Muscle of leg (tissue), 11 donors: ENCODE results near the gene SERTAD4. TPM values are rescaled to one million over a fixed set of nuclear protein-coding genes. Genes with fewer than 3 reads are reported as not detected.

Experiments
- DNase-seq: peaks from one replicate; pipeline ENCODE4 v3.0.0; 2013
- H3K27ac ChIP-seq: one replicate; pipeline ENCODE4 v1.5.1; 2013; ENCODE audit warnings: mild to moderate bottlenecking, low read length, control low read depth
- H3K27me3 ChIP-seq: one replicate; pipeline ENCODE4 v1.6.1; 2013; ENCODE audit warnings: low read length; ENCODE audit not compliant: control insufficient read depth, insufficient read depth
- H3K36me3 ChIP-seq: one replicate; pipeline ENCODE4 v1.6.1; 2013; ENCODE audit warnings: low read length; ENCODE audit not compliant: control insufficient read depth, insufficient read depth
- H3K4me1 ChIP-seq: one replicate; pipeline ENCODE4 v1.6.1; 2013; ENCODE audit warnings: low read length; ENCODE audit not compliant: control insufficient read depth, insufficient read depth
- H3K4me3 ChIP-seq: one replicate; pipeline ENCODE4 v1.5.1; 2013; ENCODE audit warnings: low read length, control low read depth
- H3K9me3 ChIP-seq: replicated peaks from 2 replicates; pipeline ENCODE4 v1.6.1; 2013; ENCODE audit warnings: low read depth, low read length; ENCODE audit not compliant: control insufficient read depth
- WGBS: methylation state at CpG from one replicate; pipeline ENCODE4 v1.1.5; 2013; ENCODE audit warnings: missing lambda C conversion rate; ENCODE audit not compliant: insufficient coverage; 5-methylcytosine and 5-hydroxymethylcytosine counted together
- polyA plus RNA-seq, 8 donors: library from polyadenylated mRNA; unstranded; fragments of 120-200 nt; gene quantifications; one replicate each; pipeline versions ENCODE4 v1.2.1 to v1.2.3, GENCODE V29; 2013; ENCODE audit warnings: inconsistent platforms in 1 of 8, low replicate concordance in 1 of 8; ENCODE audit not compliant: insufficient read length in 8 of 8, insufficient read depth in 1 of 8
- total RNA-seq: library from RNA; stranded (reverse); fragments of 120-200 nt; gene quantifications from one replicate; pipeline ENCODE4 v1.2.4, GENCODE V29; 2013

The SERTAD4 gene
- total and polyA plus RNA-seq, 9 donors: 3.6 to 13.1 (median 6.4) TPM

GRCh38 chr1:210239349-210240111 is 6.9 kb downstream of the SERTAD4 start:
- no peak overlapping the region for H3K27ac ChIP-seq

DNA sequence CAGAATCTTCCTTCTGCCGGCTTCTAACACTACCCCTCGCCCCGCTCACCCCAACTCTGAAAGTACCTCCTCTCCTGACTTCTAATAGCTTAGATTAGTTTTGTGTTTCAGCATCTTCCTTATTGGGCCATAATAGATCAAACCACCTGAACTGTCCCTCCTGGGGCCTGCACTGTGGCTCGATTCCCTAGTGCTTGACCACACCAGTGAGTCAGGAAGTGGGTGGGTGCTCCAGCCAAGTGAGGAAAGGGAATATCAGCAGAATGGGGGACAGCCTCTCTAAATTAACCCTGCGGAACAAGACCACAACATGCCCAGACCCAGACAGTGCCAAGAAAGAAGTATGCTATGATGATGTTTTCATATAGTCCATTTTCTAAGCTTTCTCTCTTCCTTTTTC is 8.5 kb downstream of the SERTAD4 start:
- Histone ChIP-seq H3K4me1 (peaks cover 23% of the 10 kb centered on the region), H3K27me3 (peaks cover 3% of the 10 kb centered on the region), H3K27ac (no peak overlapping the region), H3K9me3 (no peaks in the 10 kb centered on the region), H3K36me3 (peaks cover 8% of the 10 kb centered on the region), H3K4me3 (no peak overlapping the region)
- no peak for DNase-seq
- 93% methylated on average over 3 of the region's 5 CpGs for WGBS

More at GRCh38 chr1:210239349-210240111, 6.9 kb downstream of the SERTAD4 start:
- DNase-seq: peak; percentile 71
- WGBS: 60% methylated on average over 1 of the region's 7 CpGs
- Histone ChIP-seq H3K36me3 (peaks cover 8% of the 10 kb centered on the region), H3K4me3 (no peak overlapping the region), H3K9me3 (no peaks in the 10 kb centered on the region), H3K27me3 (peaks cover 3% of the 10 kb centered on the region), H3K4me1 (peaks cover 24% of the 10 kb centered on the region)

- Histone ChIP-seq H3K27me3 (peaks cover 1% of the 10 kb centered on the region), H3K36me3 (peaks cover 8% of the 10 kb centered on the region), H3K9me3 (no peaks in the 10 kb centered on the region), H3K27ac (no peak overlapping the region), H3K4me3 (no peak overlapping the region), H3K4me1 (peaks cover 3% of the 10 kb centered on the region)
- DNase-seq: no peak
- 100% methylated on average over 3 of the region's 6 CpGs for WGBS
These were observed 12.3 kb downstream of the SERTAD4 start for GRCh38 chr1:210244746-210245367.

GRCh38 chr1:210246447-210246846 is 13.9 kb downstream of the SERTAD4 start:
- Histone ChIP-seq H3K27ac (peak overlapping the region; percentile 9), H3K4me3 (no peak overlapping the region), H3K4me1 (peaks cover 9% of the 10 kb centered on the region), H3K27me3 (peaks cover 8% of the 10 kb centered on the region), H3K36me3 (peaks cover 6% of the 10 kb centered on the region), H3K9me3 (no peaks in the 10 kb centered on the region)
- DNase-seq: peak; percentile 36
- 14% methylated on average over 3 of the region's 6 CpGs for WGBS

DNA sequence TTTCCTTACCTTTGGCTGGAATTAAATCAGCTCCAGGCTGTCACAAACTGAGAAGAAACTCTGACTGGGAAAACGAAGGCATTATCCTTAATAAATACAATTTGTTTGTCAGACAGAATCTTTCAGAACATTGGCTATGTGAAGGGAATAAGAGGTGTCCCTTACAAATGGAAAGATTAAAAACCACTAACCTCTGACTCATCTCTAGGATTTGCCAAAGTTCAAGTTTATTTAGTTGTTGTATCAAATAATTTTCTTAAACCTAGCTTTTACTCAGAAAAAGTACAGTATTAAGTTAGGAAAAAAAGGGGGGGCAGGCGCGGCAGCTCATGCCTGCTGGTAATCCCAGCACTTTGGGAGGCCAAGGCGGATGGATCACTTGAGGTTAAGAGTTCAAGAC is 15.7 kb downstream of the SERTAD4 start:
- Histone ChIP-seq H3K9me3 (no peaks in the 10 kb centered on the region), H3K27me3 (peaks cover 24% of the 10 kb centered on the region), H3K36me3 (no peaks in the 10 kb centered on the region), H3K4me3 (no peak overlapping the region), H3K27ac (no peak overlapping the region), H3K4me1 (peaks cover 27% of the 10 kb centered on the region)
- WGBS: 85% methylated on average over 3 of the region's 4 CpGs
- no peak for DNase-seq

DNA sequence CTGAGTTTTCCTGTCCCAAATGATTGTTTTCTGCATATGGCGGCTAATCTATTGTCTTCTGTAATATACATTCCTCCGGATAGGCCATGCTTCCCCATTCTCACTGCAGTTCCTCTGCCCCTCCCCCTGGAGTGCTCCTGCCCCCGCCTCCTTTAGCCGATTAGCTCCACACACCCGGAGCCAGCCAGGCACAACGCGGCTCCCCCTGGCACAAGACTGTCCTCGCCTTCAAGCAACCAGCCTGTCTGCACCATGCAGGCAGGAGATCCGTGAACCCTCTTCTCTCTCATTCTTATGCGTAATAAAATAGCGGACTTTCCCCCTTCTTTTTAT is 18.0 kb downstream of the SERTAD4 start:
- H3K4me1 ChIP-seq: peaks cover 28% of the 10 kb centered on the region
- H3K4me3 ChIP-seq: peak overlapping the region; percentile 45
- no peaks in the 10 kb centered on the region for H3K9me3 ChIP-seq
- no peaks in the 10 kb centered on the region for H3K36me3 ChIP-seq
- 5% methylated on average over 9 of the region's 11 CpGs for WGBS
- DNase-seq: peak; percentile 65
- peak overlapping the region; percentile 75 for H3K27ac ChIP-seq
- peaks cover 26% of the 10 kb centered on the region for H3K27me3 ChIP-seq

GRCh38 chr1:210250998-210251679 is 18.5 kb downstream of the SERTAD4 start:
- 1% methylated on average over 21 of the region's 37 CpGs for WGBS
- no peaks in the 10 kb centered on the region for H3K9me3 ChIP-seq
- DNase-seq: peak; percentile 76
- H3K36me3 ChIP-seq: no peaks in the 10 kb centered on the region
- peaks cover 28% of the 10 kb centered on the region for H3K4me1 ChIP-seq
- peaks cover 29% of the 10 kb centered on the region for H3K27me3 ChIP-seq
- H3K27ac ChIP-seq: peak overlapping the region; percentile 77
- H3K4me3 ChIP-seq: peak overlapping the region; percentile 45

GRCh38 chr1:210251680-210252490 is 19.3 kb downstream of the SERTAD4 start:
- Histone ChIP-seq H3K27ac (peak overlapping the region; percentile 77), H3K27me3 (peaks cover 29% of the 10 kb centered on the region), H3K4me1 (peaks cover 28% of the 10 kb centered on the region), H3K9me3 (no peaks in the 10 kb centered on the region), H3K4me3 (peak overlapping the region; percentile 45), H3K36me3 (no peaks in the 10 kb centered on the region)
- no peak for DNase-seq
- WGBS: 21% methylated on average over 56 of the region's 58 CpGs

- Histone ChIP-seq H3K36me3 (no peaks in the 10 kb centered on the region), H3K27ac (no peak overlapping the region), H3K9me3 (no peaks in the 10 kb centered on the region), H3K27me3 (peaks cover 29% of the 10 kb centered on the region), H3K4me1 (peaks cover 31% of the 10 kb centered on the region), H3K4me3 (no peak overlapping the region)
- DNase-seq: peak; percentile 34
- WGBS: 18% methylated on average over 21 of the region's 29 CpGs
These were observed 20.0 kb downstream of the SERTAD4 start for GRCh38 chr1:210252621-210253051.
